ENCODE data around the gene STX18.

Gene STX18

GRCh38 chr4:4541040-4541631 is 712 bp downstream of the STX18 start:
- Mint-ChIP-seq H3K4me3 (peak overlapping the region; percentile 95), H3K9me3 (no peaks in the 10 kb centered on the region), H3K27me3 (no peaks in the 10 kb centered on the region), H3K4me1 (peaks cover 34% of the 10 kb centered on the region), H3K27ac (peak overlapping the region; percentile 92), H3K36me3 (peaks cover 10% of the 10 kb centered on the region)
- DNase-seq (ENCODE audit: low spot score in 2 of 2) (peak; percentile 3 to 18), ATAC-seq (ENCODE audit: low read depth) (peak; percentile 26)

GRCh38 chr4:4539481-4539880 is 2.4 kb downstream of the STX18 start:
- Mint-ChIP-seq H3K36me3 (peaks cover 2% of the 10 kb centered on the region), H3K27me3 (no peaks in the 10 kb centered on the region), H3K4me3 (no peak overlapping the region), H3K4me1 (peaks cover 40% of the 10 kb centered on the region), H3K9me3 (no peaks in the 10 kb centered on the region), H3K27ac (no peak overlapping the region)
- no peak for ATAC-seq (ENCODE audit: low read depth)
- DNase-seq (ENCODE audit: low spot score in 2 of 2), result no peak

DNA sequence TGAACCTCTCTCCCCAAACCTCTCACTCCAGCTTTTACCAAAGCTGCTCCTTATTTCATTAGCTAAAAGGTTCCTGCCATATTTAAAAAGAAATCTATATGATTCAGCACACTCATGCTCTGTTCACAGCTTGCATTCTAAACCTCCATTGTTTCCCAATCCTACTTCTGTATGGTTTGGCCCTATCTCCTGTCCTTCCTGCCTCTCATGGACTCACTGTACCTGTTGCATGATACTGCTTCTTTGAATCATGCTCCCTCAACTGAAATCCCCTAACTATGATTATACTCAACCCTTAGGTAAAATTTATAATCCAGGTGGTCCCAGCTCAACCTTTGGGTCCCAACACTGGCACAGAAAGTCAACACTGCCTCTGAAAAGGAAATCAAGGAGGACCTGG is 6.3 kb downstream of the STX18 start:
- ATAC-seq (ENCODE audit: low read depth) (no peak), DNase-seq (ENCODE audit: low spot score in 2 of 2) (no peak)
- no peak overlapping the region for H3K4me3 Mint-ChIP-seq
- peaks cover 29% of the 10 kb centered on the region for H3K4me1 Mint-ChIP-seq
- no peaks in the 10 kb centered on the region for H3K9me3 Mint-ChIP-seq
- H3K27me3 Mint-ChIP-seq, result no peaks in the 10 kb centered on the region
- H3K27ac Mint-ChIP-seq, result no peak overlapping the region
- peaks cover 2% of the 10 kb centered on the region for H3K36me3 Mint-ChIP-seq

GRCh38 chr4:4534515-4535145 is 7.2 kb downstream of the STX18 start:
- no peaks in the 10 kb centered on the region for H3K27me3 Mint-ChIP-seq
- peaks cover 2% of the 10 kb centered on the region for H3K36me3 Mint-ChIP-seq
- no peak overlapping the region for H3K4me3 Mint-ChIP-seq
- ATAC-seq (ENCODE audit: low read depth) (no peak), DNase-seq (ENCODE audit: low spot score in 2 of 2) (no peak)
- H3K4me1 Mint-ChIP-seq, result peaks cover 22% of the 10 kb centered on the region
- H3K27ac Mint-ChIP-seq, result no peak overlapping the region
- no peaks in the 10 kb centered on the region for H3K9me3 Mint-ChIP-seq

- no peak overlapping the region for H3K27ac Mint-ChIP-seq
- ATAC-seq (ENCODE audit: low read depth), result no peak
- no peaks in the 10 kb centered on the region for H3K9me3 Mint-ChIP-seq
- H3K4me3 Mint-ChIP-seq, result no peak overlapping the region
- H3K36me3 Mint-ChIP-seq, result peaks cover 2% of the 10 kb centered on the region
- DNase-seq (ENCODE audit: low spot score in 2 of 2), result no peak
- H3K27me3 Mint-ChIP-seq, result no peaks in the 10 kb centered on the region
- H3K4me1 Mint-ChIP-seq, result peaks cover 16% of the 10 kb centered on the region
Measured at GRCh38 chr4:4533461-4534169, 8.2 kb downstream of the STX18 start.

DNA sequence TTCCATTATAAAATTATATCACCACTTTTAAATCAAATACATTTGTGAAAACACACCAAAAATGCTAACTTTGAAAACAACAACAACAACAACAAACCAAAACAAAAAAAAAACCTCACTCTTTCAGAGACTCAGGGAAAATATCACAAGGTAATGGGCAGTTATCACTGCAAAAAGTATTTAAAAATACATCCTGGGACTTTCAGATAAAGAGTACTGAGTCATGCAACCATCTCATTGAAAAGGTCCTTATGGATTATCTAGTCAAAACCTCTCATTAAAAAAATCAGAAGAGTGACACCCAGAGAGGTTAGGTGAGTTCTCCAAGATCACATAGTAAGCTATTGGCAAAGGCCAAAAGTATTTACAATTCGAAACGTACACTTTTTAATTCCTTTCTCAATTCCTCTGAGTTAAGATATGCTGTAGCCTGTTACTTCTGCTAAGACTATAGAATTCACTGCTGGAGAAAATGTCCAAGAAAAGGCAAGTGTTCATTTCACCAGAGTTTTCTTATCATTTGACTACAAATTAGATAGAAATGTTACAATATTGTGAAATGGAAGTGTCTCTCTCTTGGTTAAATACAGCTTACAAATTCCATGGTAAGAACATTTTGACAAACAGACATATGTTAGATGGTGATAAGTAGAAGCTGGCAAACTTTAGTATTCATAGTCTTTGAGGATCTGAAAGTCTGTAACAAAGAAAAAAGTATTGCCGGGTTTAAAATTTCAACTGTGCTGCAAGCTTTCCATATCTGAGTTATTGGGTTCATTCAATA is 9.3 kb downstream of the STX18 start:
- ATAC-seq (ENCODE audit: low read depth) (no peak), DNase-seq (ENCODE audit: low spot score in 2 of 2) (no peak)
- H3K4me1 Mint-ChIP-seq, result peaks cover 16% of the 10 kb centered on the region
- H3K4me3 Mint-ChIP-seq, result no peak overlapping the region
- H3K27me3 Mint-ChIP-seq, result no peaks in the 10 kb centered on the region
- no peaks in the 10 kb centered on the region for H3K9me3 Mint-ChIP-seq
- peaks cover 2% of the 10 kb centered on the region for H3K36me3 Mint-ChIP-seq
- no peak overlapping the region for H3K27ac Mint-ChIP-seq

DNA sequence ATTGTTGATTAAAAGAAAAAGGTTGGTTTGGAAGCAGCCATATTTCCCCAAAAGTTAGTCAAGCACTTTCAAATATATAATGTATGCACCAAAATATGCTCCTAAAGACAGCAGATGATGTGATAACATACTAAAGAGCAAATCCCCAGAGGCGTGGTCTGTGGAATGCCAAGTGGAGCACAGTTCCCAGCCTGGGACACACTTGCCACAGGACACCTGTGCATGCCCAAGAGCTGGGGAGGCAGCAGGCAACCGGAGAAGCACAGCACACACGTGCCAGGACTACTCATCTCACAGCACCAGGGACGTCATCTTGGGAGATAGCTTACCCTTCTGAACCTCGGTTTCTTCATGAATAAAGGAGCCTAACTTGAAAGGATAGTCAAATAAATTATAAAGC is 12.5 kb downstream of the STX18 start:
- DNase-seq (ENCODE audit: low spot score in 2 of 2) (no peak), ATAC-seq (ENCODE audit: low read depth) (no peak)
- peaks cover 4% of the 10 kb centered on the region for H3K36me3 Mint-ChIP-seq
- no peak overlapping the region for H3K4me3 Mint-ChIP-seq
- H3K27ac Mint-ChIP-seq, result no peak overlapping the region
- peaks cover 17% of the 10 kb centered on the region for H3K4me1 Mint-ChIP-seq
- H3K27me3 Mint-ChIP-seq, result no peaks in the 10 kb centered on the region
- no peaks in the 10 kb centered on the region for H3K9me3 Mint-ChIP-seq

DNA sequence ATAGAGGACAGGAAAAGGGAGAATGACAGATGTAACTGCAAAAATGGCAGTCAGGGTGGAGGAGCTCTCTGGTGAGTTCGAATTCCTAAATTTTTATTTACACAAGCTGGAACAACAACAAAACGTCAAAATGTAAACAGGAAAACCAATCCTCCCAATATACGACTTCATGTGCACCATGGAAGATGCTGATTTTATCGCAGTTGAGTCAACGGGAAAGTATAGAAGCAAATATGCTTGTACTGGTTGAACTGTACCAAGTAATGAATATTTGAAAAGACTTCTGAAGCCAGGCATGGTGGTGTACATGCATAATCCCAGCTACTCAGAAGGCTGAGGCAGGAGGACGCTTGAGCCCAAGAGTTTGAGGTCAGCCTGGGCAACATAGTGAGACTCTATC is 15.4 kb downstream of the STX18 start:
- H3K36me3 Mint-ChIP-seq, result peaks cover 4% of the 10 kb centered on the region
- no peaks in the 10 kb centered on the region for H3K9me3 Mint-ChIP-seq
- H3K4me3 Mint-ChIP-seq, result no peak overlapping the region
- peaks cover 22% of the 10 kb centered on the region for H3K4me1 Mint-ChIP-seq
- no peak overlapping the region for H3K27ac Mint-ChIP-seq
- H3K27me3 Mint-ChIP-seq, result no peaks in the 10 kb centered on the region
- no peak for DNase-seq (ENCODE audit: low spot score in 2 of 2)
- ATAC-seq (ENCODE audit: low read depth), result no peak

GRCh38 chr4:4524364-4524763 is 17.5 kb downstream of the STX18 start:
- peak overlapping the region; percentile 48 for H3K4me3 Mint-ChIP-seq
- H3K4me1 Mint-ChIP-seq, result peaks cover 28% of the 10 kb centered on the region
- peak; percentile 100 for ATAC-seq (ENCODE audit: low read depth)
- H3K9me3 Mint-ChIP-seq, result no peaks in the 10 kb centered on the region
- peak overlapping the region; percentile 83 for H3K27ac Mint-ChIP-seq
- H3K27me3 Mint-ChIP-seq, result no peaks in the 10 kb centered on the region
- H3K36me3 Mint-ChIP-seq, result peaks cover 5% of the 10 kb centered on the region
- peak; percentile 30 to 48 for DNase-seq (ENCODE audit: low spot score in 2 of 2)

GRCh38 chr4:4521731-4522130 is 20.1 kb downstream of the STX18 start:
- no peak overlapping the region for H3K4me3 Mint-ChIP-seq
- H3K9me3 Mint-ChIP-seq, result no peaks in the 10 kb centered on the region
- no peaks in the 10 kb centered on the region for H3K27me3 Mint-ChIP-seq
- peaks cover 28% of the 10 kb centered on the region for H3K4me1 Mint-ChIP-seq
- no peak for DNase-seq (ENCODE audit: low spot score in 2 of 2)
- H3K27ac Mint-ChIP-seq, result no peak overlapping the region
- peaks cover 3% of the 10 kb centered on the region for H3K36me3 Mint-ChIP-seq
- no peak for ATAC-seq (ENCODE audit: low read depth)

DNA sequence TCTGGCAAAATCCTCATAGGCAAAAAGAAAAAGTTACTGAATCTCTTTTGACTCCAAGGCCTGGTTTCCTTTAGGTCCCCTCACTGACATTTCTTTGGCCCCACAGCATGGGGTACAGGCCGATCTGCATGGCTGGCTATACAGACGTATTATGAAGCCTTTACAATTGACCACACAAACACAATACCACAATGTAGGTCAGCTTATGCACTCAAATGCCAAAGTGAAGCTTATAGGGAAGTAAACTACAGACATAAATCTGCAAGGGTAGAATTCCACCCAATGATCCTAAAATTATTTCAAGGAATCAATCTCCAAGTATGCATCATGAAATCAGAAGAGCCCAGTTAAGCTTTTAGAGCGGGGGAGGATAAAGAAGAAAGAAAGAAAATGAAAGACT is 20.7 kb downstream of the STX18 start:
- Mint-ChIP-seq H3K36me3 (peaks cover 3% of the 10 kb centered on the region), H3K27ac (no peak overlapping the region), H3K4me1 (peaks cover 28% of the 10 kb centered on the region), H3K27me3 (no peaks in the 10 kb centered on the region), H3K4me3 (no peak overlapping the region), H3K9me3 (no peaks in the 10 kb centered on the region)
- DNase-seq (ENCODE audit: low spot score in 2 of 2) (no peak), ATAC-seq (ENCODE audit: low read depth) (no peak)

DNA sequence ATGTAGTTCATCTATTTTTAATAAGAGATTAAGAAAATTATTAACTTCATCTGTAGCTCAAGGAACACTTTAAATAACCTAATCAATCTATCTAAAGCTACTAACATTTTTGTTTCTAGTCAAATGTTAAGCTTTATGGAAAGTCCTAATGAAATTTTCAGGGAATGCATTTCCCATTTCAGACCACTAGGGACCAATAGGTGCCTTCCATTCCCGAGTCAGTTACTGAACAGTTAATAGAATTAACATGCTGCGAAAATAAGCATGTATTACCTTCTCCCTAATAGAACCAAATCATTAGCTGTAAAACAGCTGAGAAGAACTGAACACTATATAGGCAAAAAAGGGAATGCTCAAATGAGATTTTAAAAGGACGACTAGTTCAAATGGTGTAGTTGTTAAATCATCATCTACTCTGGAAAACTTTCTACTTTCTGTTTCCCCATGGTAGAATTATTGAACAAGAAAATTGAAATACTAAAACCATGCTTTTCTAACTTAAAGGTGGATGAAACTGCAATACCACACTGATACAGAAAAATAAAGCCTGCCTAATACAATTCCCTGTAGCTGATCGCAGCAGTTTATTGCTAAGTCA is 22.5 kb downstream of the STX18 start:
- DNase-seq (ENCODE audit: low spot score in 2 of 2) (no peak), ATAC-seq (ENCODE audit: low read depth) (no peak)
- Mint-ChIP-seq H3K4me1 (peaks cover 17% of the 10 kb centered on the region), H3K4me3 (no peak overlapping the region), H3K27me3 (no peaks in the 10 kb centered on the region), H3K27ac (no peak overlapping the region), H3K36me3 (peaks cover 1% of the 10 kb centered on the region), H3K9me3 (no peaks in the 10 kb centered on the region)

GRCh38 chr4:4518747-4519146 is 23.1 kb downstream of the STX18 start:
- DNase-seq (ENCODE audit: low spot score in 2 of 2) (no peak), ATAC-seq (ENCODE audit: low read depth) (no peak)
- peaks cover 12% of the 10 kb centered on the region for H3K4me1 Mint-ChIP-seq
- no peaks in the 10 kb centered on the region for H3K9me3 Mint-ChIP-seq
- H3K27ac Mint-ChIP-seq, result no peak overlapping the region
- no peaks in the 10 kb centered on the region for H3K27me3 Mint-ChIP-seq
- peaks cover 1% of the 10 kb centered on the region for H3K36me3 Mint-ChIP-seq
- no peak overlapping the region for H3K4me3 Mint-ChIP-seq

GRCh38 chr4:4514786-4515185 is 27.1 kb downstream of the STX18 start:
- no peak overlapping the region for H3K27ac Mint-ChIP-seq
- peaks cover 4% of the 10 kb centered on the region for H3K4me1 Mint-ChIP-seq
- ATAC-seq (ENCODE audit: low read depth), result no peak
- H3K9me3 Mint-ChIP-seq, result peaks cover 3% of the 10 kb centered on the region
- no peak for DNase-seq (ENCODE audit: low spot score in 2 of 2)
- H3K27me3 Mint-ChIP-seq, result no peaks in the 10 kb centered on the region
- H3K36me3 Mint-ChIP-seq, result peaks cover 6% of the 10 kb centered on the region
- H3K4me3 Mint-ChIP-seq, result no peak overlapping the region
